SU-DHL-6 (cell line): ENCODE results near the gene HELZ2.

Experiments used
- CTCF ChIP-seq: fragments of 200-600 bp; sonication (generic); IDR thresholded peaks from one replicate; pipeline ENCODE4 v1.5.1; 2017; ENCODE audit warnings: antibody characterized with exemption, mild to moderate bottlenecking, low read length, moderate library complexity; ENCODE audit not compliant: insufficient read depth, poor library complexity, severe bottlenecking
- EZH2phosphoT487 ChIP-seq: fragments of 200-600 bp; sonication (generic), shearing (Covaris generic); conservative IDR thresholded peaks from 2 replicates; pipeline ENCODE4 v1.6.1; 2018; ENCODE audit warnings: mild to moderate bottlenecking, antibody characterized with exemption, low read length, moderate library complexity, mixed read lengths

- TF ChIP-seq CTCF (no peak), EZH2phosphoT487 (no peak)
Observed at GRCh38 chr20:63557481-63557891, 16.6 kb downstream of the HELZ2 start.
